Activated naive CD4-positive, alpha-beta T cell treated with anti-CD3 and anti-CD28 coated beads, Interleukin-2, amount 50 U/mL, for 16 hours (primary cell): Measurements from ENCODE around the gene TYMP.
A peak's percentile ranks its signal among the peaks of the same experiment; 100 is the strongest.
"Not testable (repeated sequence)": the region's sequence is repeated elsewhere in the genome, so short reads cannot be mapped to it uniquely, and the experiment has no call there.

Source experiments
- DNase-seq: peaks from one replicate; pipeline ENCODE4 v3.0.0-alpha.2; 2020

TYMP gene

GRCh38 chr22:50562523-50563412 is 33.0 kb upstream of the TYMP start, which contains the start of gene SYCE3:
TSS of gene SYCE3 (minus strand) at chr22:50562919. CDS start at chr22:50556405, 6,514 bp downstream.
- peak; percentile 97 for DNase-seq

GRCh38 chr22:50561401-50562358 is 31.9 kb upstream of the TYMP start:
- DNase-seq: no peak

DNA sequence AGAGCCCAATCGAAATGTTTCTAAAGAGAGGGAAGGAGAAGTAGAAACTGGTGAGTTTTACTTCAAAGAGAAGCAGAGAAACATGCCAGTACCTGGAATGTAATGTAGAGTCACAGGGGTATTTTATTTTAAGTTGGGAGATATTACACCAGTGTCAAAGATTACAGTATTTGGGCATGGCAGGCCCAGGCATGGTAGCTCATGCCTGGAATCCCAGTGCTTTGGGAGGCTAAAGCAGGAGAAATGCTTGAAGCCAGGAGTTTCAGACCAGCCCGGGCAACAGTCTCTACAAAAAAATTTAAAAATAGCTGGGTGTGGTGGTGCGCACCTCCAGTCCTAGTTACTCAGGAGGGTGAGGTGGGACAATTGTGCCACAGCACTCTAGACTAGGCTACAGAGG is 30.2 kb upstream of the TYMP start:
- no peak for DNase-seq

DNA sequence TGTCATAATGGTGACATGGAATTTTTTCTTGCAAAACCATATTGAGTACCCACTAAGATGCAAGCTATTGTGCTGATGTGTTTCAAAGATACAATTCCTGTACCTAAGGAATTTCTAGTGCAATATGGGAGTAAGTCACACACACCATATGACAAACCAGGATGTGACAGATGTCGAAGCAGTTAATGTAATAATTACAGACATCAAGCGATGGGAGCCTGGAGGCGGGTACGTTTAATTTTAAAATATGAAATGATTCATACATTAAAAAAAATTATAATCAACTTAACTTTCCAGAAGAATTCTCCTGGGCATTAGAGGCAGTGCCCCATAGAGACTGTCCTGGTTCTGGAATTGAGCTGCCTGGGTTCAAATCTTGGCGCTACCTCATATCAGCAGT is 26.9 kb upstream of the TYMP start:
- DNase-seq: no peak

DNA sequence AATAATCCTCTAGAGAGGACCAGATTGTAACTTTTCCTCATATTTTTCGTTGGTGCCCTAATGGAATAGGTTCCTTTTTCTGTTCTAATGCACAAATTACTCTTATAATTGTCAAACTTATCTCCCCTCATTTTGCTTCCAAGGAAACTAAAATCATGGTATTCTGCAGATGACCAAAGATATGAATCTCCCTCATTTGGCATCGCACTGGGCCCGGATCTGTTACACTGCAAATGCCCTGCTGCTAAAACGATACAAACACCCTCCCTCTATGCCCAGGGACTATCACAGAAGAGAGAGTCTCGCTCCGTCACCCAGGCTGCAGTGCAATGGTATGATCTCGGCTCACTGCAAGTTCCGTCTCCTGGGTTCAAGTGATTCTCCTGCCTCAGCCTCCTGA is 23.5 kb upstream of the TYMP start:
- no peak for DNase-seq

DNA sequence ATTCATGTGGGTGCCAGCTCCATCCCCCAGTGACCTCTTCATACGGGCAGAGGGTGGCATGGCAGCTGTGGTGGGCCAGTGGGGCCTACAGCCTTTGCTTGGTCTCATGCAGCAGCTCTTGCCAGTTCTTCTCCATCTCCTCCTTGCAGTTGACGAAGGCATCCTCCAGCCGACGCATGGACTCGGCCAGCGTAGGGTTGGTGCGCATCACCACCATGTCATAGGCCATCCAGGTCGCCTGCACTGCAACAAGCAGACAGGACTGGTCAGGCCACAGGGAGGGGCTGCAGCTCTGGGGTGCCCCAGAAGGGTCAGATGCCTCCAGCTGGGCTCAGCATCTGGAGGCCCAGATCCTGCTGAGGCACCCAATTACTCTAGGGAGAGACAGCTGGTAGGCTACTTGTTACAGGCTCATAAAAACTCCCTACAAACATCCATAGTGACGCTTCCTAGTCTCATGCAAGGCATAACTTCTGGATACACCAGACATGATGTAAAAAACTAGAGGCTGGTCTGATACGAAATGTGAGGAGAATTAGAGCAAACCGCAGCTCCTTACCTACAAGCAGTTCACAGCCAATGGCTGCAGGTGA is 21.4 kb upstream of the TYMP start:
- DNase-seq: no peak

GRCh38 chr22:50550395-50550794 is 20.6 kb upstream of the TYMP start:
- DNase-seq: no peak

- DNase-seq: peak; percentile 24
Observed at GRCh38 chr22:50548921-50549790, 19.3 kb upstream of the TYMP start.

DNA sequence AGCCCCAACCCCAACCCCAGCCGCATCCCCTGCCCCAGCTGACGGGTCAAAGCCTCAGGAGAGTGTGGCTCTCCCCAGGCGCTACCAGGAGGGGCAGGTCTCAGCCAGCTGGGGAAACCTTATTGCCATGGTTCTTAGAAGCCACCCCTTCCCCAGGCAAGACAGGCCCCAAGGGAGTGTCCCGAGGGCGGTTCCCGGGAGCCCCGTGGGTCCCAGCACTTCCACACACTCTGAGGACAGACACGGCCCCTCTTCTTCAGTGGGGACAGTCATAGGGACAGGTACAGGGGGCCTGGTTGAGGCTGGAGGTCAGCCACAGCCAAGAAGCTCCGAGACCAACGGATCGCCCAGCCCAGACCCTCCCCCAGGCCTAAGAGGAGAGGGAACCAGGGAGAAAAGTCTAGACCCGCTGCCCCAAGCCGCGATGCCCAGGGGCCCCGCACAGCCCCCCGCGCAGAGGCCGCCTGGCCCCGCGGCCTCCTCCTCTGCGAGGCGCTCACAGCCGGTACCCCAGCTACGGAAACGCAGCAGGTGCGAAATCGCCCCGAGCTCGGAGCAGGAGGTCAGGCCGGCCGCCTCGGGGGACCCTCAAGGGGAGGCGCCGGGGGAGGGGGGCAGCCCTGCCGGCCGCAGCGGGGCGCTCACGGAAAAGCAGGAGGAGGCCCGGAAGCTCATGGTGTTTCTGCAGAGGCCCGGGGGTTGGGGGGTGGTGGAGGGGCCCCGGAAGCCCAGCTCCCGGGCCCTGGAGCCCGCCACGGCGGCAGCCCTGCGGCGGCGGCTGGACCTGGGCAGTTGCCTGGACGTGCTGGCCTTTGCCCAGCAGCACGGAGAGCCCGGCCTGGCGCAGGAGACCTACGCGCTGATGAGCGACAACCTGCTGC is 18.5 kb upstream of the TYMP start:
- peak; percentile 67 for DNase-seq

GRCh38 chr22:50547263-50547985 is 17.6 kb upstream of the TYMP start:
- no peak for DNase-seq

DNA sequence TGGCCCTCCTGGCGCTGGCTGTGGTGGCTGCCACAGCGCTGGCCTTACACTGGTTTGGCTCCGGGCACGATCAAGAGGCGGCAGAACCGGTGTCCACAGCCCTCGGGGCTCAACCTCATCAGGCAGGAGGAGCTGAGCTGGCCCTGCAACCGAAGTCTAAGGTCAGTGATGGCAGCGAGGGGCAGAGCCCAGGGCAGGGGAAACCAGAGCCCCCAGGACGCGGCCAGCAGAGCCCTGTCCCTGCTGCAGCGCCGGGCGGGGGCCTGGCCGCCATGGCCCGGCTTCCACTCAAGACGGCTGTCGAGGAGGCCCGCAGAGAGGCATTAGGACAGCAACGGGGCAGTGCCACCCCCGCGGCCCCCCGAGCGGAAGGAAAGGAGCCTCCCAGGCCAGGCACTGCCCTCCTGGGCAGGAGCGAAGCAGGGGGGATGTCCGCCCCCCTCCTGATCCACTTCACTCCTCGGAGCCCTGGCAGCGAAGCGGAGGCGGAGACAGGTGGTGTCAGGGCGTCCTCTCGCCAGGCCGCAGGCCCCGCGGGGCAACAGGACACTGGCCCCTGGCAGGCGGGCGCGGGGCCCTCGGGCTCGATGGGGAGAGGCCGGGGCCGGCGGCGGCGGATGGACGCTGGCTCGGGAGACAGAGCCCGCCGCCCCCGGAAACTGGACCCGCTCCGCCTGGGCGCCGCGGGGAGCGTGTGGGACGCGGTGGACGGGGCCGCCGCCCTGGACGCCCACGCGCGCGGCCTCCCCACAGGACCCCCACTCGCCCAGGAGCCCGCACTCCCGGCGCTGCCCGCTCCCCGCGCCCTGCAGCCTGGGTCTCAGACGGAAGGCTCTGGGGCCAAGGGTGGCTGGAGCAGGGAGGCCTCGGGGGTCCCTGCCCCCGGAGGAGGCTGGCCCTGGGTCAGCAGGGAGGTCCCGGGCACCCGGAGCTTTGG is 16.8 kb upstream of the TYMP start:
- DNase-seq: no peak

DNA sequence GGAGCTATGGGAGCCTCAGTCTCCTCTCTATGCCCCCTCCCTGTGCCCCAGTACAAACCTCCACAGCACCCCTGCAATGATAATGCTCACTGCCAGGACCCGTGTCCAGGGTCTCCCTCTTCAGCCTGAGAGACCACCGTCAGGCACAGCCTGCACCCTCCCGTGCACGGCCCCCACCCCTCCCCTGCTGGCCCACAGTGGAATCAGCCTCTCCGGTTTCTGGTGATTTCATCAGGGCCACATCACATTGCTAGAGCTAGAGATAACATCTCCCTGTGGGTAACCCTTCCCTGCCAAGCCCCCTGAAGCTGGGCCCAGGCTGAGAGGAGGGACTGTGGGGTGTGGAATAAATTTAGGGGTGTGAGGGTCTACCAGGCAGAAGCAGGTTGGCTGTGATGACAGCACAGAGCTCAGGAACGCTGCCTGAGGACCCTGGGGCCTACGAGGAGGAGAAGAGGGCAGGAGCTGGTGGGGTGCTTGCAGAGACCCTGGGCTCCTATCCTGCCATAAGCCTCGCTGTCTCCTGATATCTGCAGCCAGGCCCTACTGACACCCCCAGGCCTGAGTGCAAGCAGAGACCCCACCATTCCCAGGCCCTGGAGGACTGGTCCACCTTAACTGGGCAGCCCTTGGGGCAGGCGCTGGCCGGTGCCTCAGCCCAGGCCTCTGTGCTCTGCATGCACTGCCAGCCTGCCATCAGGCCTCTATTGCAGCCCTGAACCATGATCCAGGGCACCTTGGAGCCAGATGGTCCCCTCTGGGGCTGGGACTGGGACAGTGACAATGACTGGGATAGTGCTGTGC is 15.9 kb upstream of the TYMP start, which contains the start of gene KLHDC7B:
Gene KLHDC7B, plus strand, starts transcription at position 378 of the 804 bp plus-strand sequence. Its CDS starts 345 bp downstream, at position 723.
- DNase-seq: peak; percentile 43

- no peak for DNase-seq
Observed at GRCh38 chr22:50544746-50545253, 15.0 kb upstream of the TYMP start.

GRCh38 chr22:50544078-50544745 is 14.4 kb upstream of the TYMP start:
- DNase-seq: peak; percentile 85

GRCh38 chr22:50542416-50542927 is 12.7 kb upstream of the TYMP start:
- no peak for DNase-seq

GRCh38 chr22:50541667-50542026 is 11.8 kb upstream of the TYMP start:
- not testable (repeated sequence) for DNase-seq

- no peak for DNase-seq
Observed at GRCh38 chr22:50540381-50540780, 10.6 kb upstream of the TYMP start.
